ENCODE data around the gene UTP15. TPM values are rescaled to one million over a fixed set of nuclear protein-coding genes. Genes with fewer than 3 reads are reported as not detected.

The UTP15 gene
- total RNA-seq, 1 experiment from 2014 or later: 27.6 TPM

DNA sequence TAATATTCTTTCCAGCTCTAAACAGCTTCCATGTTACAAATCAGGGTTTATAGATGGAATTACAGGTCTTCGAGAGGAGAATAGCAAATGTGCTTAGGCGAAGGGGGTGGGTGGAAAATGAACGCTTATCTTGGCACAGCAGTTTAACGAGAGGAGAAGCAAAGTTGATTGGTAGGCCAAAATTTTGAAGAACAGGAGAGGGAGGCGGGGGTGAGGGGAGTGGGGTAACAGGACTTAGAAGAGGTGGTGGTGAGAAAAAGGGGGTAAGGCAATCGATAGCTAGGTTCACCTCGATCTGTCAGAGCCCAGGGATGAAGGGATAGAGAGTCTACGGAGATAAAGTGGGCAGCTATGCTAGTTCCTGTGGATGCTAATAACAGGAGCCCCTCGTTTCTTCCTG is 868 bp upstream of the UTP15 start:
- TF ChIP-seq EZH2phosphoT487 (IDR thresholded peaks at IDR 0.05; ENCODE audit: borderline replicate concordance, low read length) (no peak), EZH2 (IDR thresholded peaks at IDR 0.05; ENCODE audit: low read length, unreplicated experiment) (no peak)
- TF ChIP-seq, protein P1, sequence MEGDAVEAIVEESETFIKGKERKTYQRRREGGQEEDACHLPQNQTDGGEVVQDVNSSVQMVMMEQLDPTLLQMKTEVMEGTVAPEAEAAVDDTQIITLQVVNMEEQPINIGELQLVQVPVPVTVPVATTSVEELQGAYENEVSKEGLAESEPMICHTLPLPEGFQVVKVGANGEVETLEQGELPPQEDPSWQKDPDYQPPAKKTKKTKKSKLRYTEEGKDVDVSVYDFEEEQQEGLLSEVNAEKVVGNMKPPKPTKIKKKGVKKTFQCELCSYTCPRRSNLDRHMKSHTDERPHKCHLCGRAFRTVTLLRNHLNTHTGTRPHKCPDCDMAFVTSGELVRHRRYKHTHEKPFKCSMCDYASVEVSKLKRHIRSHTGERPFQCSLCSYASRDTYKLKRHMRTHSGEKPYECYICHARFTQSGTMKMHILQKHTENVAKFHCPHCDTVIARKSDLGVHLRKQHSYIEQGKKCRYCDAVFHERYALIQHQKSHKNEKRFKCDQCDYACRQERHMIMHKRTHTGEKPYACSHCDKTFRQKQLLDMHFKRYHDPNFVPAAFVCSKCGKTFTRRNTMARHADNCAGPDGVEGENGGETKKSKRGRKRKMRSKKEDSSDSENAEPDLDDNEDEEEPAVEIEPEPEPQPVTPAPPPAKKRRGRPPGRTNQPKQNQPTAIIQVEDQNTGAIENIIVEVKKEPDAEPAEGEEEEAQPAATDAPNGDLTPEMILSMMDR (conservative IDR thresholded peaks at IDR 0.05; ENCODE audit: low read depth, low read length): no peak
- peak overlapping the region; percentile 72 for H3K4me3 ChIP-seq (ENCODE audit: low read length)
- H3K79me2 ChIP-seq (ENCODE audit: low read length): peaks cover 53% of the 10 kb centered on the region
- no peaks in the 10 kb centered on the region for H3K9me2 ChIP-seq (replicated peaks; ENCODE audit: low read length)
- ATAC-seq: peak; percentile 12
- no peaks in the 10 kb centered on the region for H3K27me3 ChIP-seq (ENCODE audit: low read length)
- H3K9ac ChIP-seq (ENCODE audit: low read length): peak overlapping the region; percentile 85
- H3K36me3 ChIP-seq (ENCODE audit: low read depth, low read length): no peaks in the 10 kb centered on the region; the same call in 1 of the 2 replicates
- no peaks in the 10 kb centered on the region for H4K20me1 ChIP-seq (ENCODE audit: low read length)
- H3K4me2 ChIP-seq (ENCODE audit: low read length): peak overlapping the region; percentile 91
- H3K9me3 ChIP-seq (ENCODE audit: low read length): no peaks in the 10 kb centered on the region
- no peak overlapping the region for H3K27ac ChIP-seq (ENCODE audit: low read length)
- intact Hi-C loops (cut with micrococcal nuclease): no loop called here
- no peaks in the 10 kb centered on the region for H3F3A ChIP-seq (ENCODE audit: low read length, unreplicated experiment)
- CTCF ChIA-PET: no interaction called here
- peaks cover 8% of the 10 kb centered on the region; the same call in 1 of the 2 replicates for H3K4me1 ChIP-seq (ENCODE audit: insufficient read depth, low read length)
- no peak for DNase-seq
- POLR2A ChIA-PET (ENCODE audit: unreplicated experiment): interaction anchor here (0.6 kb wide), 1 partner anchor 338 kb away, joined by 5 read pairs; no protein-coding TSS in a partner anchor
- no TSS peak for BruUV-seq (replicated peaks)
- peak overlapping the region; percentile 92 for H2AFZ ChIP-seq (ENCODE audit: low read length)

DNA sequence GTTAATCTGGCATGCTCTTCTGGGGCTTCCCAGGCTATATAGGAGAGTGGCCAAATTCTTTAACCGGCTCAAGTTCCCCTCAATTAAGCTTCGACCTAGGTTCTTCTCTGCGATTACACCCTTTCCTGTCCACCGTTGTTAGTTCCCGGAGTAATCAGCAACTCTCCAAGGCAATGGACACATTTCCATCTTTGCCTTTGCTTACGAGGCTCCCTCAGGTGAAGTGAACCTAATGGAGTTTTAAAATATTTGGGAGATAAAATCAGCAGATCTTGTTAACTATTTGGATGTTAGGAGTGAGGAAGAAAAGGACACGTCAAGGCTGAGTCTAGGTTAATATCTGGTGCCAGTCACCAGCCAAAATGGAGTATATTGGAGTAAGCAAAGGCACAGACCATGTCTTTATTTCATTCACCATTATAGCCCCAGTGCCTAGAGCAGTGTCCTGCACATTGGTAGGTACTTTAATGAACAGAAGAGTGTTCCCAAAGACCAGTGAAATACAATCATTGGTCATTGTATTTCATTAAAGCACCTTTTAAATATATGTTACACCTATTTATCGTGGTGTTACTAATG is 515 bp downstream of the UTP15 start:
- TF ChIP-seq, protein P1 (conservative IDR thresholded peaks at IDR 0.05; ENCODE audit: low read depth, low read length): no peak
- no peak for TF ChIP-seq EZH2phosphoT487 (IDR thresholded peaks at IDR 0.05; ENCODE audit: borderline replicate concordance, low read length)
- TF ChIP-seq EZH2 (IDR thresholded peaks at IDR 0.05; ENCODE audit: low read length, unreplicated experiment): no peak
- Histone ChIP-seq H2AFZ (ENCODE audit: low read length) (peak overlapping the region; percentile 92), H3K27ac (ENCODE audit: low read length) (no peak overlapping the region), H3K9ac (ENCODE audit: low read length) (peak overlapping the region; percentile 85), H3F3A (ENCODE audit: low read length, unreplicated experiment) (no peaks in the 10 kb centered on the region), H3K27me3 (ENCODE audit: low read length) (no peaks in the 10 kb centered on the region), H3K9me3 (ENCODE audit: low read length) (no peaks in the 10 kb centered on the region), H3K4me1 (ENCODE audit: insufficient read depth, low read length) (peaks cover 8% of the 10 kb centered on the region; the same call in 1 of the 2 replicates), H4K20me1 (ENCODE audit: low read length) (no peaks in the 10 kb centered on the region), H3K79me2 (ENCODE audit: low read length) (peaks cover 53% of the 10 kb centered on the region), H3K9me2 (replicated peaks; ENCODE audit: low read length) (no peaks in the 10 kb centered on the region), H3K36me3 (ENCODE audit: low read depth, low read length) (peaks cover 5% of the 10 kb centered on the region; the same call in 1 of the 2 replicates), H3K4me3 (ENCODE audit: low read length) (peak overlapping the region; percentile 72), H3K4me2 (ENCODE audit: low read length) (peak overlapping the region; percentile 91)
- ChIA-PET CTCF (no interaction called here), POLR2A (ENCODE audit: unreplicated experiment) (no interaction called here)
- intact Hi-C loops (cut with micrococcal nuclease): no loop called here
- BruUV-seq (replicated peaks): TSS peak; percentile 85
- DNase-seq (no peak), ATAC-seq (no peak)
